Suppressor macrophage treated with lipopolysaccharide for 1 hour (primary cell): ENCODE results near the gene FLACC1.
A peak's percentile ranks its signal among the peaks of the same experiment; 100 is the strongest.

Experiments used
- DNase-seq, 3 donors: peaks; one replicate each; pipeline ENCODE4 v3.0.0-alpha.2; 2020 to 2022

The FLACC1 gene

DNA sequence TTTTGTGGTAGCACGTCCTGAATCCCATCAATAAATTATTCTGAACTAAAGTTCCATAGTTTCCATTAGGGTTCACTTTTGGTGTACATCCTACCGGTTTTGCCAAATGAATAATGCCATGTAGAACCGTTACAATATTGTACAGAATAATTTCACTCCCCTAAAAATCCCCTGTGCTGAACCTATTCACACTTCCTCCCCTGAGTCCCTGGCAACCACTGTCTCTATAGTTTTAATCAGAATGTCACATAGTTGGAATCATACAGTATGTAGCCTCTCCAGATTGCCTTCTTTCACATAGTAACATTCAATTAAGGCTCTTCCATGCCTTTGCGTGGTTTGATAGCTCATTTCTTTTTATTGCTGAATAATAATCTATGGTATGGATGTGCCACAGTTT, 106.4 kb downstream of the FLACC1 start:
- DNase-seq: no peak

DNA sequence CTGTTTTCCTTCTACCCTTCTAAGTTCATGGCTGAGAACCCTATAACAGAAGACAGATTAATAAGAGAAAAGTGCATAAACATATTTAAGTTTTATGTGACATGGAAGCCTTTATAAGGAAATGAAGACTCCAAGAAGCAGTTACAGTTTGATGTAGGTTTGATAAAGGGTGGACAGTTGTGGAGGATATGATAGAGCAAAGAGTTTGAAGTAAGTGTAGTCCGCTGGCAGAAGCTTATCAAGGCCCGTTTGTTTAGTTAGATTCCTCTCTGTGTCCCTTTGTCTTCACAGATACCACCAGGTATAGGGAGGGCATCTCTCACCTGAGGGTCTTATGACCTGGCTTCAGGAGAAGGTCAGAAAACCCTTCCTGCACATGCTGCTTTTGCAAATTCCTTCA, 107.3 kb downstream of the FLACC1 start:
- no peak for DNase-seq

DNA sequence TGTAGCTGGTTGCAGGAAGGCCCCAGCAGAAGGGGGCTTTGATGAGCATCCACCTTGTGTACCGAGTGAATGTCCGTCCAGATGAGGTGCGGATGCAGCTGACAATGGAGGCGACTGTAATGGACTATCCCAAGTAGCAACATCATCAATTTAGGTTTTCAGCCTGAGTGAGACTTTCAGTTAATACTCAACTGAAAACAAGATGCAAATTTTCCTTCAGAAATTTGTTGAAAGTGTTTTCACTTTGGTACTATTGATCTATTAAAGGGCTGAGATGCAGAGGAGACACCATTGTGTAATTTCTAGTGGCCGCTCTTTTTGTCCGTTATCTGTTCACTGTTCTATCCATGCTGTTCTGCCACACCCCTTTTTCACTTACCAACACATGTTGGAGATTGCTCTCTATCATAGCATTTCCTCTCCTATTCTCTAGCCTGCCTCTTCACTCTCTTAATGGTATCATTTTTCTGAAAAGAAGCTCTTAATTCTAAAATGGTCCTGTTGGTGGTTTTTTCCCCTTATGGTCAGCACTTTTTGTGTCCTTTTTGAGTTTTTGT, 108.8 kb downstream of the FLACC1 start:
- no peak for DNase-seq

DNA sequence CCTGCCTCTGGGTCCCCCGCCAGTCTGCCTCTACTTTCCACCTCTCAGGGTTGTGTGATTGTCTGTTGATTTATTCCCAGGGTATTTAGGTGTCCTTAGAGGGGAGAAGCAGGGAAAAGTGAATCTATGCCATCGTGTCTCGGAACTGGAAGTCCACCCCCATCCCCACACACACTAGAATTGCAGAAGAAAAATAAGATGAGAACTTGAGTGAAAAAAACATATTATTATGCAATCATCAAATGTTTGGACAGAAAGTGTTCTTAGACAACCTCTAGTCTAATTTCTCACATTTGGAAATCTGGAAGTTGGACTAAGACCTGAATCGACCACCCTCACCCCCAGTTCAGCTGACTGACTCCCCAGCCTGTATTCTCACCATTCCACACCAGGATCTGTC, 110.9 kb downstream of the FLACC1 start:
- DNase-seq: peak; percentile 32 to 62 (median 61)

DNA sequence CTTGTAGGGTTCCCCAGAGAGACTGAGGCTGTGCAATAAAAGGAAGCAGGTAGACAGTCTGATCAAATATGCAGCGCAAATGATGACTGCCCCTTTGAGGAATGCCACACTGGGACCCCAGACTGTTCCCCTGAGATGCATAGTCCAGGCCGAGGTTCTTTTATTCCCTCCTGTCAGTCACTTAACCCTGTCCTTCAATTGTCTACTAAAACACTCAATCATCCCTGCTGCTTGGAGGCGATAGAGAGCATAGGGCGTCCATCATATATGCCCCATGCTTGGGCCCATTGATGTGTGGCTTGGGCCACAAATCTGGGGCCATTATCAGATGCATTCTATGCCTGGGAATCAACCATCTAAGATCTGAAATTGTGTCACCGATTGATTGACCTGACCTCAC, 112.3 kb downstream of the FLACC1 start:
- peak in 1 of 3 donors; percentile 8 for DNase-seq

DNA sequence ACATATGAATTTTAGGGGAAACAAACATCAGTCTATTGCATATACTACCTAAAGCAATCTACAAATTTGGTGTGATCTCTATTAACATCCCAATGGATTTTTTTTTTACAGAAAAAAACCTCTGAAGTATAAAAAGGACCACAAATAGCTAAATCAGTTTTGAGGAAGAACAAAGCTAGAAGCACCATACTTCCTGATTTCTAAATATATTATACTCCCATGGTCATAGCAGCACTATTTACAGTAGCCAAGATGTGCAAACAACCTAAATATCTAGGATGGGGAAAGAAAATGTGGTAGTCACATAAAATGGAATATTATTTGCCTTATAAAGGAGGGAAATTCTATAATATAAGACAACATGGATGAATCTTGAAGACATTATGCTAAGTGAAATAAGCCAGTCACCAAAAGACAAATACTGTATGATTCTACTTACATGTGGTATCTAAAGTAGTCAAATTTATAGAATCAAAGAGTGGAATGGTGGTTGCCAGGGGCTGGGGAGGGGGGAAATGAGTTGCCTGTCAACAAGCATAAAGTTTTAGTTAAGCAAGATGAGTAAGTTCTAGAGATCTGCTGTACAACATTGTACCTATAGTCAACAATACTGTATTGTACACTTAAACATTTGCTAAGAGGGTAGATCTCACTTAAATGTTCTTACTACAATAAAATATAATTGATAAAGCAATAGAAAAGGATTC, 114.4 kb downstream of the FLACC1 start:
- DNase-seq: peak in 2 of 3 donors; percentile 47 to 53

DNA sequence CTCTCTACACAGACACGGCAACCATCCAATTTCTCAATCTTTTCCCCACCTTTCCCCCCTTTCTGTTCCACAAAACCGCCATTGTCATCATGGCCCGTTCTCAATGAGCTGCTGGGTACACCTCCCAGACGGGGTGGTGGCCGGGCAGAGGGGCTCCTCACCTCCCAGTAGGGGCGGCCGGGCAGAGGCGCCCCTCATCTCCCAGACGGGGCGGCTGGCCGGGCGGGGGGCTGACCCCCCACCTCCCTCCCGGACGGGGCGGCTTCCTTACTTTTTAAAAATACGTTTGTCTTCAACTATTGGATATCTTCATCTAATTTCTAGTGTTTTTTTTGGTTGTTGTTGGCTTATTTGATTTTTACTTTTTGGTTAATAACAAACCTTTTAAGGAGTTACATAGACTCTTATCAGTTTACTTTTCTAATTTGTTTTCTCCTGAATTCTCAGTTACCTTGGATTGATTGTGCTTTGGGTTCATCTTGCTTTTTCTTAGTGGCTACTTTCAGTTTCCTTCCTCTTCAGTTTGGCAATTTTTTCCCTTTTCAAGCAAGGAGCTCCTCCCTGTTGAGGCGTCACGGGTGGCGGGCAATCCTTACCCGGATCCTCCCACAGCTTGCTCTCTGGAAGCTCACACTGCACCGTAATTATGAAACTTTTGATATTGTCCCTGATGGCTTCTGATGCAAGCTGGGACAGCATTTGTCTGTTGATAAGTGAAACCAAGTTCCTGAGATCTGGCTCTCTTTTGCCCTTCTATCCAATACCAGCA, 117.8 kb downstream of the FLACC1 start:
- DNase-seq: peak; percentile 95 to 98 (median 97)
